Epithelial cell of esophagus (primary cell): Measurements from ENCODE around the gene MCTP1.

Experiments
- DNase-seq: peaks from one replicate; pipeline ENCODE4 v3.0.0; 2010; ENCODE audit warnings: low read depth
- H3K4me3 ChIP-seq: 2 replicates; pipeline ENCODE4 v1.5.1; 2011; ENCODE audit warnings: mild to moderate bottlenecking, low read length, control low read depth
- CTCF ChIP-seq: IDR thresholded peaks from 2 replicates; pipeline ENCODE4 v1.5.1; 2011; ENCODE audit warnings: low read depth, mild to moderate bottlenecking, low read length, control low read depth, inconsistent platforms; ENCODE audit not compliant: insufficient read depth; ENCODE audit errors: missing control alignments

MCTP1 gene

GRCh38 chr5:95076395-95077185 lies 208.3 kb downstream of the MCTP1 start:
- DNase-seq: no peak
- no peak for TF ChIP-seq CTCF
- H3K4me3 ChIP-seq: no peak overlapping the region

GRCh38 chr5:95075111-95075510 lies 209.8 kb downstream of the MCTP1 start:
- no peak for DNase-seq
- TF ChIP-seq CTCF: no peak
- no peak overlapping the region for H3K4me3 ChIP-seq

GRCh38 chr5:95072281-95072680 lies 212.6 kb downstream of the MCTP1 start:
- no peak for DNase-seq
- no peak for TF ChIP-seq CTCF

GRCh38 chr5:95070866-95071265 lies 214.0 kb downstream of the MCTP1 start:
- DNase-seq: no peak
- no peak for TF ChIP-seq CTCF
- H3K4me3 ChIP-seq: no peak overlapping the region

More at GRCh38 chr5:95072281-95072680, 212.6 kb downstream of the MCTP1 start:
- no peak overlapping the region for H3K4me3 ChIP-seq

GRCh38 chr5:95070453-95070852 lies 214.4 kb downstream of the MCTP1 start:
- DNase-seq: no peak
- TF ChIP-seq CTCF: no peak
- no peak overlapping the region for H3K4me3 ChIP-seq

- TF ChIP-seq CTCF: no peak
- no peak for DNase-seq
Observed at GRCh38 chr5:95069948-95070347, 214.9 kb downstream of the MCTP1 start.

GRCh38 chr5:95069021-95069420 lies 215.9 kb downstream of the MCTP1 start:
- no peak overlapping the region for H3K4me3 ChIP-seq
- DNase-seq: no peak
- TF ChIP-seq CTCF: no peak

More at GRCh38 chr5:95069948-95070347, 214.9 kb downstream of the MCTP1 start:
- H3K4me3 ChIP-seq: no peak overlapping the region
